GM12873 (cell line): Measurements from ENCODE around the gene RMP24.

Experiments used
- CTCF ChIP-seq: IDR thresholded peaks from 2 replicates; pipeline ENCODE4 v1.5.1; 2012; ENCODE audit warnings: low read depth, mild to moderate bottlenecking, moderate library complexity, low read length, control low read depth; ENCODE audit not compliant: insufficient read depth; ENCODE audit errors: missing control alignments

The RMP24 gene

GRCh38 chr18:36009214-36009613, 36.7 kb downstream of the RMP24 start:
- TF ChIP-seq CTCF: no peak

GRCh38 chr18:36012891-36013290, 40.4 kb downstream of the RMP24 start:
- TF ChIP-seq CTCF: no peak

GRCh38 chr18:36015629-36016028, 43.1 kb downstream of the RMP24 start:
- TF ChIP-seq CTCF: no peak

- TF ChIP-seq CTCF: no peak
Measured at GRCh38 chr18:36017232-36017631, 44.8 kb downstream of the RMP24 start.

- no peak for TF ChIP-seq CTCF
Measured at GRCh38 chr18:36020174-36020711, 47.8 kb downstream of the RMP24 start.

- no peak for TF ChIP-seq CTCF
Measured at GRCh38 chr18:36023336-36023735, 50.9 kb downstream of the RMP24 start.

GRCh38 chr18:36025025-36025424, 52.5 kb downstream of the RMP24 start:
- no peak for TF ChIP-seq CTCF
